Testis (tissue), 2 donors: ENCODE results near the gene ESPN.

Experiments
- CTCF ChIP-seq, 3 experiments: fragments of 450-650 bp in 2 of 3; fragments of 200-600 bp in 1 of 3; sonication (generic) in 1 of 3; IDR thresholded peaks; one replicate each; pipeline ENCODE4 v1.5.1; 2016 to 2019; ENCODE audit warnings: antibody characterized with exemption in 3 of 3, mild to moderate bottlenecking in 2 of 3, moderate library complexity in 1 of 3
- POLR2A ChIP-seq: fragments of 450-650 bp; IDR thresholded peaks from one replicate; pipeline ENCODE4 v1.6.1; 2017; ENCODE audit warnings: antibody characterized with exemption, mild to moderate bottlenecking, moderate library complexity

- TF ChIP-seq CTCF (IDR thresholded peaks at IDR 0.05) (no peak), POLR2A (no peak)
Measured at GRCh38 chr1:6384135-6384534, 40.4 kb upstream of the ESPN start.
